Smooth muscle cell (in vitro differentiated cells): ENCODE results near the gene MEGF6. TPM values are rescaled to one million over a fixed set of nuclear protein-coding genes. Genes with fewer than 3 reads are reported as not detected.

Experiments used
- DNase-seq: peaks from one replicate; lab custom pipeline; 2025; ENCODE audit not compliant: unreplicated experiment; lab: John Stamatoyannopoulos, UW
- H2AFZ ChIP-seq: fragments of 200-600 bp; sonication (generic); 2 replicates; pipeline ENCODE4 v1.6.0; 2016; ENCODE audit warnings: antibody characterized with exemption, low read depth, mild to moderate bottlenecking
- H3F3A ChIP-seq: fragments of 200-600 bp; sonication (generic); 2 replicates; pipeline ENCODE4 v1.6.0; 2017; ENCODE audit warnings: antibody characterized with exemption, low read depth
- H3K27ac ChIP-seq: fragments of 200-600 bp; sonication (generic); 2 replicates; pipeline ENCODE4 v1.5.1; 2016; ENCODE audit warnings: low read depth, mild to moderate bottlenecking
- H3K27me3 ChIP-seq: fragments of 200-600 bp; sonication (generic); 2 replicates; pipeline ENCODE4 v1.6.1; 2016; ENCODE audit warnings: low read depth, mild to moderate bottlenecking
- H3K36me3 ChIP-seq: fragments of 200-600 bp; sonication (generic); 2 replicates; pipeline ENCODE4 v1.5.1; 2016; ENCODE audit warnings: low read depth
- H3K4me1 ChIP-seq: fragments of 200-600 bp; sonication (generic); 2 replicates; pipeline ENCODE4 v1.5.1; 2016; ENCODE audit warnings: low read depth
- H3K4me2 ChIP-seq: fragments of 200-600 bp; sonication (generic); 2 replicates; pipeline ENCODE4 v1.6.0; 2016; ENCODE audit warnings: mild to moderate bottlenecking
- H3K4me3 ChIP-seq: fragments of 200-600 bp; sonication (generic); 2 replicates; pipeline ENCODE4 v1.5.1; 2016; ENCODE audit warnings: mild to moderate bottlenecking
- H3K79me2 ChIP-seq: fragments of 200-600 bp; sonication (generic); 2 replicates; pipeline ENCODE4 v1.6.0; 2016; ENCODE audit warnings: low read depth, mild to moderate bottlenecking
- H3K9ac ChIP-seq: fragments of 200-600 bp; sonication (generic); 2 replicates; pipeline ENCODE4 v1.6.0; 2016; ENCODE audit warnings: low read depth
- H3K9me3 ChIP-seq: fragments of 200-600 bp; sonication (generic); replicated peaks from 2 replicates; pipeline ENCODE4 v1.5.1; 2016; ENCODE audit warnings: low read depth
- H4K20me1 ChIP-seq: fragments of 200-600 bp; sonication (generic); 2 replicates; pipeline ENCODE4 v1.6.0; 2016; ENCODE audit warnings: low read depth
- WGBS: methylation state at CpG from one replicate; pipeline ENCODE4 v1.1.7; 2016; ENCODE audit warnings: low lambda C conversion rate; 5-methylcytosine and 5-hydroxymethylcytosine counted together
- polyA plus RNA-seq: library from polyadenylated mRNA; unstranded; fragments of >200 nt; fragmentation: Nextera tagmentation; extraction: Ambion mirVana; gene quantifications from 2 replicates; pipeline ENCODE4 v1.2.1, GENCODE V29; 2016
- total RNA-seq: library from RNA; depleted of rRNA; stranded (reverse); fragments of >200 nt; gene quantifications from 2 replicates; pipeline ENCODE4 v1.2.3, GENCODE V29; 2014
- TF ChIP-seq, protein P1 (sequence below): fragments of 200-600 bp; sonication (generic); IDR thresholded peaks from 2 replicates; pipeline ENCODE4 v1.5.1; 2017; ENCODE audit warnings: borderline replicate concordance, mild to moderate bottlenecking, antibody characterized with exemption; ENCODE audit not compliant: insufficient read depth, poor library complexity, severe bottlenecking

MEGF6 gene
- total and polyA plus RNA-seq, 2 experiments from 2014 or later: 6.5 to 12.8 TPM

DNA sequence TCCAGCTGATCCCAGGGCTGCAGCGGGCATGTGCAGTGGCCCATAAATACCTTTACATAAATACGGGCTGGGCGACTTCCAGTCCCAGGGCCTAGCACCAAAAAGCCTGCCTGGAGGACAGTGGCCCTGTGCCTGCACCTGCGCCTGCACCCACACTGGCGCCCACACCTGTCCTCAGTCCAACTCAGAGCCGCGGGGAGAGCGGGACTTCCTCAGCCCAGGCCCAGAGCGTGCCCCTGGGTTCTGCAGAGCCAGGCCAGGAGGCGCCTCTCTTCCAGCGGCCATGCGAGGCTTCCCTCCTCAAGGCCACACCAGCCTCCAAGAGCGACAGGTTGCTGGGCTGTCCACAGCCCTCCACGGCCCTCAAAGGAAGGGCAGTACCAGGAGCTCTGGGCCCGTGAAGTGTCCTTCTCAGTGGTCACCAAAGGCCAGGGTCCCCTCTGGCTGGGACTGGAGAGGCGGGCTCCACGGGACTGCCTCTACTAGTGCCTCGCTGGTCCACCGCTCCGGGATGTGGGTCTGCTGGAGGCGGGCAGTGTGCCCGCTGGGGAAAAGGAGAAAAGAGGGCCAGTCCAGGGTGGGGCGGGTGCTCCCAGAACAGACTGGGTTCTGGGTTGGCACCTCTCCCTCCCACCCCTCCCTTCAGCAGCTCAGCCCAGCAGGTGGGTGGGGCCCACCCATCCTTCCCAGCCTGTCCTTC lies 121.1 kb downstream of the MEGF6 start:
- H3K36me3 ChIP-seq: no peaks in the 10 kb centered on the region
- TF ChIP-seq, protein P1, sequence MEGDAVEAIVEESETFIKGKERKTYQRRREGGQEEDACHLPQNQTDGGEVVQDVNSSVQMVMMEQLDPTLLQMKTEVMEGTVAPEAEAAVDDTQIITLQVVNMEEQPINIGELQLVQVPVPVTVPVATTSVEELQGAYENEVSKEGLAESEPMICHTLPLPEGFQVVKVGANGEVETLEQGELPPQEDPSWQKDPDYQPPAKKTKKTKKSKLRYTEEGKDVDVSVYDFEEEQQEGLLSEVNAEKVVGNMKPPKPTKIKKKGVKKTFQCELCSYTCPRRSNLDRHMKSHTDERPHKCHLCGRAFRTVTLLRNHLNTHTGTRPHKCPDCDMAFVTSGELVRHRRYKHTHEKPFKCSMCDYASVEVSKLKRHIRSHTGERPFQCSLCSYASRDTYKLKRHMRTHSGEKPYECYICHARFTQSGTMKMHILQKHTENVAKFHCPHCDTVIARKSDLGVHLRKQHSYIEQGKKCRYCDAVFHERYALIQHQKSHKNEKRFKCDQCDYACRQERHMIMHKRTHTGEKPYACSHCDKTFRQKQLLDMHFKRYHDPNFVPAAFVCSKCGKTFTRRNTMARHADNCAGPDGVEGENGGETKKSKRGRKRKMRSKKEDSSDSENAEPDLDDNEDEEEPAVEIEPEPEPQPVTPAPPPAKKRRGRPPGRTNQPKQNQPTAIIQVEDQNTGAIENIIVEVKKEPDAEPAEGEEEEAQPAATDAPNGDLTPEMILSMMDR: no peak
- no peaks in the 10 kb centered on the region for H3K79me2 ChIP-seq
- H3K9me3 ChIP-seq: no peaks in the 10 kb centered on the region
- DNase-seq: no peak
- H3K27me3 ChIP-seq: no peaks in the 10 kb centered on the region
- H3K4me2 ChIP-seq: no peak overlapping the region
- no peak overlapping the region for H3K9ac ChIP-seq
- no peak overlapping the region for H2AFZ ChIP-seq
- no peaks in the 10 kb centered on the region for H3F3A ChIP-seq
- no peak overlapping the region for H3K4me3 ChIP-seq
- H3K4me1 ChIP-seq: no peaks in the 10 kb centered on the region
- H4K20me1 ChIP-seq: no peaks in the 10 kb centered on the region
- H3K27ac ChIP-seq: no peak overlapping the region
- 97% methylated on average over 22 of the region's 23 CpGs for WGBS

DNA sequence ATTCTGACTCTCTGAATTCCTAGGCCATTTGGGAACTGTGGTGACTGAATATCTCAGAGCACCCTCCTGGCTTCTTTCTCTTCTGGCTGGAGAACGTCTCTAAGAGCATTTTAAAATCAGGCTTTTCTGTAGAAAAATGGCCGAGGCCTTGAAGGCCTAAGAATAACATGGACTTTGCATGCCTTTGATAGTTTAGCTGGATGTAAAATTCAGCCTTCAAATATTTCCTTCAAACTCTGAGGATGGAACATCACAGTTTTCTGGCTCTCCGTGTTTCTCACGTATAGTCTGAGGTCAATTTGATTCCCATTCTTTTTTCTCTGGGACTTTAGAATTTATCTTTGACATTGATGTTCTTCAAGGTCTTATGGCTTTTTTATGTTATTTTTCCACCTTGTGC lies 122.9 kb downstream of the MEGF6 start:
- Histone ChIP-seq H3K4me2 (no peak overlapping the region), H2AFZ (no peak overlapping the region), H3K9ac (no peak overlapping the region), H3K4me1 (no peaks in the 10 kb centered on the region), H4K20me1 (no peaks in the 10 kb centered on the region), H3K27me3 (no peaks in the 10 kb centered on the region), H3K36me3 (no peaks in the 10 kb centered on the region), H3K79me2 (no peaks in the 10 kb centered on the region), H3F3A (no peaks in the 10 kb centered on the region), H3K4me3 (no peak overlapping the region), H3K9me3 (no peaks in the 10 kb centered on the region), H3K27ac (no peak overlapping the region)
- TF ChIP-seq, protein P1: no peak
- no peak for DNase-seq
- WGBS: 94% methylated on average over 4 of the region's 4 CpGs

DNA sequence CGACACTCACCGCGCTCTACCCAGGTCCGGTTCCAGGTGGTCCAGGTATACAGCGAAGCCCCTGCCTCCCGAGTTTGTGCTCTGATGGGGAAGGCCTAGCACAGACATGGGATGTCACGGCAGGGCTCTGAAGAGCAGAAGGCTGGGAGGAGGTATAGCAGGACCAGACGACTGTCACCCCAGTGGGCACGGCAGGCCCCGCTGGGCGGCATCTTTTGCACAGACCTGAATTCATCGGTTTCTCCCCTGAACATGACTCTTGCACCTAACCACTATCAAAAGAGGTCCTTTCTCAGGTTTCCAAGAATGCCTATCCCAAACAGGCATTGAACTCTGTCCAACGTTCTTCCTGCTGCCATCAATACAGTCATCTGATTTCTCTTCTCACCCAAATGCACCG lies 126.3 kb downstream of the MEGF6 start:
- Histone ChIP-seq H3F3A (no peaks in the 10 kb centered on the region), H3K9me3 (no peaks in the 10 kb centered on the region), H3K4me3 (no peak overlapping the region), H3K9ac (no peak overlapping the region), H3K79me2 (no peaks in the 10 kb centered on the region), H3K27ac (no peak overlapping the region), H2AFZ (no peak overlapping the region), H3K4me1 (no peaks in the 10 kb centered on the region), H4K20me1 (no peaks in the 10 kb centered on the region), H3K27me3 (no peaks in the 10 kb centered on the region), H3K36me3 (no peaks in the 10 kb centered on the region), H3K4me2 (no peak overlapping the region)
- 96% methylated on average over 14 of the region's 14 CpGs for WGBS
- no peak for DNase-seq
- TF ChIP-seq, protein P1: no peak
